HFF-Myc (cell line): Measurements from ENCODE around the gene CFP.

Experiments used
- DNase-seq: peaks from one replicate; pipeline ENCODE4 v3.0.0-alpha.2; 2011; ENCODE audit warnings: low read depth; ENCODE audit errors: extremely low read depth
- H3K4me3 ChIP-seq: replicated peaks from 2 replicates; pipeline ENCODE4 v1.5.1; 2011; ENCODE audit warnings: low read depth, mild to moderate bottlenecking, control low read depth, low read length
- CTCF ChIP-seq: IDR thresholded peaks from 2 replicates; pipeline ENCODE4 v1.5.1; 2012; ENCODE audit warnings: mild to moderate bottlenecking, low read depth, low read length, control low read depth; ENCODE audit errors: missing control alignments

CFP gene

DNA sequence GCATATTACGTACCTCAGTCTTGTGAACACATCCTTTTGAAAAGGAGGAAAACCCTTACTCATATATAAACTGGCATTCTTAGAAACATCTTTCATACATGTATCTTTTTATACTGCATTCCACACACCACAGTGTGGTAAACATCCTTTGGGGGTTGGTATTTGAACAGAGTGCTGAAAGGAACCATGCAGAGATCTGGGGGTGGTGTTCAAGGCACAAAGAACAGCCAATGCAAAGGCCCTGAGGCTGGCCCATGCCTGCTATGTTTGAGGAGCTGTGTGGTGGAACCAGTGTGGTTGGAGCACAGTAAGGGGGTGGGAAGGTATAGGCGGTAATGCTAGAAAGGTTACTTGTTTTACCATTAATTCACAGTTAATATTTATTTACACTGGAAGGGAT lies 18.6 kb upstream of the CFP start:
- TF ChIP-seq CTCF, result no peak
- no peak for DNase-seq
- peak overlapping the region; percentile 63 for H3K4me3 ChIP-seq

- H3K4me3 ChIP-seq, result no peak overlapping the region
- no peak for DNase-seq
- no peak for TF ChIP-seq CTCF
These were observed 16.9 kb upstream of the CFP start for GRCh38 chrX:47646636-47647035.

GRCh38 chrX:47645530-47645929 lies 15.8 kb upstream of the CFP start:
- no peak overlapping the region for H3K4me3 ChIP-seq
- no peak for DNase-seq

DNA sequence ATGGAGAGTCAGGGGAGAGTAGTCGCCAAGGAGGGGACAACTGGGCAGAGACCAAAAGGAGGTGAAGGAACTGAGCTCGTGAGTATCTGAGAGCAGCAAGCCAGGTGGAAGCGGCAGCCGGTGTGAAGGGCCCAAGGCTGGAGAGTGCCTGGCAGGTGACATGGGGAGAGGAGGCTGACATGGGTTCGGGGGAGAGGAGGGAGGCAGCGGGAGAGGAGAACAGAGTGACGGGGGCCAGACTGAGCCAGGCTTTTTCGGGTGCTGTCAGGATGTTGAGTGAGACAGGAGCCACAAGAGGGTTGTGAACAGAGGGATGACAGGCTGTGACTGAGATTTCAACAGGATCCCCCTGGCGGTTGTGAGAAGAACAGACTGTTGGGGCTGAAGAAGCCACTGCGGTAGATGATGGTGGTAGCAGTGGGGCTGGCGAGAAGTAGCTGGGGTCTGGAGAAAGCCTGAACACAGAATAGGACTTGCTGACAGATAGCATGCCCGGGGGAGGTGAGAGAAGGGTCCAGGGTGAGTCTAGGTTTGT lies 14.9 kb upstream of the CFP start:
- no peak overlapping the region for H3K4me3 ChIP-seq
- TF ChIP-seq CTCF, result peak; percentile 35
- no peak for DNase-seq

More at GRCh38 chrX:47645530-47645929, 15.8 kb upstream of the CFP start:
- TF ChIP-seq CTCF, result no peak

DNA sequence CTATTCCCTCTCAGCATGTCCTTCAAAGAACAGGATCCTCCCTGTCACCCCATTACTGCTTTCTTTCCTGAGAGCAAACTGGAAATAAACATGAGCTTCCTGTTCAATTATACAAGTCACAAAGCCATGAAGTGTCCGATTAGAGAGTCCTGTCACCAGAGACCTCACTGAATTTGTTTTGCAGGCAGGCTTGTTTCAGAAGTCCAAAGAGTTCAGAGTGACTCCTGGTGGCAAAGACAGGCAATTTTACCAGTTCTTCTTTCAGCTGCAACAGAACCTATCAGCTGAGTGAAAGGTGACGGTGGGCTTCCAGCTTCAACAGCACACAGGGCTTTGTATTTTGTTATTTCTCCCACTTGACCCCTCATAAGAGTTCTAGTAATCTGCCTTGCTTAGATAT lies 14.2 kb upstream of the CFP start:
- no peak for DNase-seq
- TF ChIP-seq CTCF, result no peak
- no peak overlapping the region for H3K4me3 ChIP-seq

GRCh38 chrX:47638816-47639215 lies 9.1 kb upstream of the CFP start:
- no peak overlapping the region for H3K4me3 ChIP-seq
- no peak for TF ChIP-seq CTCF
- no peak for DNase-seq

GRCh38 chrX:47637546-47638195 lies 7.9 kb upstream of the CFP start:
- no peak overlapping the region for H3K4me3 ChIP-seq
- no peak for DNase-seq
- no peak for TF ChIP-seq CTCF
